ENCODE measurements around the gene CDC42BPA. TPM values are rescaled to one million over a fixed set of nuclear protein-coding genes. Genes with fewer than 3 reads are reported as not detected.

The CDC42BPA gene
- total RNA-seq, 4 donors from 2014 or later: 49.0 to 102 (median 54.2) TPM

GRCh38 chr1:227010645-227011044 is 307.6 kb downstream of the CDC42BPA start:
- no peaks in the 10 kb centered on the region for H3K9me3 ChIP-seq
- peaks cover 0 to 1% (median 0%) of the 10 kb centered on the region in 4 donors for H3K36me3 ChIP-seq
- peaks cover 0 to 6% (median 2%) of the 10 kb centered on the region in 4 donors for H3K4me1 ChIP-seq
- no peaks in the 10 kb centered on the region for H3K27me3 ChIP-seq
- TF ChIP-seq CTCF (IDR thresholded peaks at IDR 0.05): no peak
- no peak overlapping the region for H3K4me3 ChIP-seq
- WGBS, 2 donors (ENCODE audit: low coverage in 1 of 2): 57 to 77% methylated on average over 1 to 5 of the region's 5 CpGs
- intact Hi-C loops (cut with DNase I; ENCODE audit: low total_unique reads) (no loop called here), in situ Hi-C loops (cut with MboI; ENCODE audit: low pct_ligation_motif_present in 1 of 4, low pct_unique_long_range_greater_than_20kb in 1 of 4, low sequenced_read_pairs in 3 of 4) (no loop called here)
- no peak for DNase-seq
- peak overlapping the region in 1 of 4 donors; percentile 13 for H3K27ac ChIP-seq

- peaks cover 0 to under 1% (median 0%) of the 10 kb centered on the region in 4 donors for H3K36me3 ChIP-seq
- no peak for DNase-seq
- TF ChIP-seq EP300 (IDR thresholded peaks at IDR 0.05; ENCODE audit: low read depth): no peak
- H3K4me3 ChIP-seq: no peak overlapping the region
- in situ Hi-C loops (cut with MboI; ENCODE audit: low pct_ligation_motif_present in 1 of 4, low pct_unique_long_range_greater_than_20kb in 1 of 4, low sequenced_read_pairs in 3 of 4) (no loop called here), intact Hi-C loops (cut with DNase I; ENCODE audit: low total_unique reads) (no loop called here)
- H3K27ac ChIP-seq: no peak overlapping the region
- peaks cover 0 to 6% (median 2%) of the 10 kb centered on the region in 4 donors for H3K4me1 ChIP-seq
- H3K27me3 ChIP-seq: no peaks in the 10 kb centered on the region
- no peaks in the 10 kb centered on the region for H3K9me3 ChIP-seq
These were observed 308.4 kb downstream of the CDC42BPA start for GRCh38 chr1:227009937-227010336.

DNA sequence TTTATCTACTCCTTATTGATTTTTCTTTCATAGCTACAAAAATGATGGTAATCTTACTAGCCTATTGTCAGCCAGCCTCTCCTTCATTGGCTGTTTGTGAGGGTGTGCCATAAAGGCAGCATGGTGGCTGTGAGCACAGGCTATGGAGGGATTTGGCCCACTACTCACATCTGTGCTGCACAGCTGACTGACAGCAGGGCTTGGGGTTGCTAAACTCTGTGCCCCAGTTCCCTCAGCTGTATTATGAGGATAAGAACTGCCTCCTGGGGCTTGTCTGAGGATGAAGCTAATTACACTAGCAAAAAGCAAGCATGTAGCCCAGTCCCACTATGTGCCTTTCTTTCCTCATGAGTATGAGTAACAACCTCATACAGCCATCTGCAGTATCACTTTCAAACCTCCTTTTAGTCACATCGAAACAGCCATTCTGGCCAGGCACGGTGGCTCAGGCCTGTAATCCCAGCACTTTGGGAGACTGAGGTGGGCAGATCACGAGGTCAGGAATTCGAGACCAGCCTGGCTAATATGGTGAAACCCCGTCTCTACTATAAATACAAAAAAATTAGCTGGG is 312.0 kb downstream of the CDC42BPA start:
- intact Hi-C loops (cut with DNase I; ENCODE audit: low total_unique reads): no loop called here
- TF ChIP-seq POLR2AphosphoS5 (IDR thresholded peaks at IDR 0.05) (no peak), CTCF (IDR thresholded peaks at IDR 0.05) (no peak), POLR2A (IDR thresholded peaks at IDR 0.05) (no peak), EP300 (IDR thresholded peaks at IDR 0.05; ENCODE audit: low read depth) (no peak)
- in situ Hi-C loops (cut with MboI; ENCODE audit: low pct_ligation_motif_present in 1 of 4, low pct_unique_long_range_greater_than_20kb in 1 of 4, low sequenced_read_pairs in 3 of 4): no loop called here

GRCh38 chr1:227004796-227005195 is 313.5 kb downstream of the CDC42BPA start:
- Histone ChIP-seq H3K27ac (no peak overlapping the region), H3K9me3 (no peaks in the 10 kb centered on the region), H3K27me3 (no peaks in the 10 kb centered on the region), H3K36me3 (peaks cover 0 to 13% (median 0%) of the 10 kb centered on the region in 4 donors), H3K4me1 (no peaks in the 10 kb centered on the region), H3K4me3 (no peak overlapping the region)
- no peak for TF ChIP-seq POLR2AphosphoS5 (IDR thresholded peaks at IDR 0.05)
- no peak for TF ChIP-seq EP300 (IDR thresholded peaks at IDR 0.05; ENCODE audit: low read depth)
- TF ChIP-seq POLR2A (IDR thresholded peaks at IDR 0.05): no peak
- TF ChIP-seq CTCF (IDR thresholded peaks at IDR 0.05): no peak
- in situ Hi-C loops (cut with MboI; ENCODE audit: low pct_ligation_motif_present in 1 of 4, low pct_unique_long_range_greater_than_20kb in 1 of 4, low sequenced_read_pairs in 3 of 4) (no loop called here), intact Hi-C loops (cut with DNase I; ENCODE audit: low total_unique reads) (no loop called here)
- WGBS, 2 donors (ENCODE audit: low coverage in 1 of 2): 87 to 88% methylated on average over 3 to 8 of the region's 8 CpGs
- no peak for DNase-seq

More for the DNA sequence above, 312.0 kb downstream of the CDC42BPA start:
- Histone ChIP-seq H3K27me3 (no peaks in the 10 kb centered on the region), H3K27ac (no peak overlapping the region), H3K9me3 (no peaks in the 10 kb centered on the region), H3K4me1 (peaks cover 0 to 4% (median 2%) of the 10 kb centered on the region in 4 donors), H3K4me3 (no peak overlapping the region), H3K36me3 (peaks cover 0 to 7% (median 0%) of the 10 kb centered on the region in 4 donors)
- WGBS, 2 donors (ENCODE audit: low coverage in 1 of 2): 80 to 83% methylated on average over 1 to 5 of the region's 5 CpGs
- no peak for DNase-seq

GRCh38 chr1:227003165-227003564 is 315.1 kb downstream of the CDC42BPA start:
- 92 to 94% methylated on average over 8 of the region's 8 CpGs for WGBS, 2 donors (ENCODE audit: low coverage in 1 of 2)
- Histone ChIP-seq H3K27ac (no peak overlapping the region), H3K4me1 (no peaks in the 10 kb centered on the region), H3K9me3 (no peaks in the 10 kb centered on the region), H3K36me3 (peaks cover 0 to 13% (median 0%) of the 10 kb centered on the region in 4 donors), H3K27me3 (no peaks in the 10 kb centered on the region), H3K4me3 (no peak overlapping the region)
- in situ Hi-C loops (cut with MboI; ENCODE audit: low pct_ligation_motif_present in 1 of 4, low pct_unique_long_range_greater_than_20kb in 1 of 4, low sequenced_read_pairs in 3 of 4) (no loop called here), intact Hi-C loops (cut with DNase I; ENCODE audit: low total_unique reads) (no loop called here)
- DNase-seq: no peak
- TF ChIP-seq EP300 (IDR thresholded peaks at IDR 0.05; ENCODE audit: low read depth) (no peak), POLR2A (IDR thresholded peaks at IDR 0.05) (no peak), POLR2AphosphoS5 (IDR thresholded peaks at IDR 0.05) (no peak), CTCF (IDR thresholded peaks at IDR 0.05) (no peak)
